SK-N-MC (cell line): ENCODE data around the gene ITPKA.

ENCODE experiments used
- EZH2 ChIP-seq: fragments of 200-600 bp; sonication (generic); IDR thresholded peaks from one replicate; pipeline ENCODE4 v1.6.1; 2017; ENCODE audit warnings: antibody characterized with exemption
- POLR2AphosphoS5 ChIP-seq: IDR thresholded peaks from 2 replicates; pipeline ENCODE4 v1.6.1; 2012; ENCODE audit warnings: mild to moderate bottlenecking, low read depth, low read length, borderline replicate concordance

GRCh38 chr15:41520636-41521035 lies 27.0 kb downstream of the ITPKA start:
- TF ChIP-seq POLR2AphosphoS5, result no peak
- no peak for TF ChIP-seq EZH2
